Endothelial cell of umbilical vein (primary cell): ENCODE data around the gene ACTN1. TPM values are rescaled to one million over a fixed set of nuclear protein-coding genes. Genes with fewer than 3 reads are reported as not detected.
A peak's percentile ranks its signal among the peaks of the same experiment; 100 is the strongest.

Experiments
- BruUV-seq: library from RNA; stranded (reverse); fragments of 400-500 nt; replicated peaks from 2 replicates; lab custom pipeline; 2021; lab: Mats Ljungman, UMichigan
- CTCF ChIA-PET: fragments of 300-600, 350-600 bp; sonication (Branson Sonifier 250); formaldehyde crosslinking; loops from one replicate; lab custom pipeline; 2021; ENCODE audit warnings: antibody characterized with exemption, inconsistent platforms; lab: Charles Lee
- POLR2A ChIA-PET: fragments of 300-600, 350-600 bp; sonication (Branson Sonifier 250); formaldehyde crosslinking; loops from one replicate; lab custom pipeline; 2021; ENCODE audit warnings: antibody characterized with exemption, inconsistent platforms; lab: Charles Lee
- DNase-seq: peaks from one replicate; pipeline ENCODE4 v3.0.0-alpha.2; 2011; ENCODE audit warnings: low read depth, low spot score
- FAIRE-seq: peaks from 2 replicates; lab custom pipeline; 2011; peaks lifted over from hg19 to GRCh38; lab: Jason Lieb, UNC
- H2AFZ ChIP-seq: 2 replicates; pipeline ENCODE4 v1.6.0; 2012; ENCODE audit warnings: low read depth, low read length, control low read depth, inconsistent platforms
- H3K27ac ChIP-seq: 2 replicates; pipeline ENCODE4 v1.5.1; 2011; ENCODE audit warnings: low read depth, mild to moderate bottlenecking, control low read depth, low read length, moderate library complexity; ENCODE audit not compliant: insufficient read depth
- H3K27me3 ChIP-seq, 2 experiments: 2 replicates each; pipeline versions ENCODE4 v1.6.0 to v1.6.1; 2011; ENCODE audit warnings: low read length in 2 of 2, mixed read lengths in 1 of 2; ENCODE audit not compliant: control insufficient read depth in 2 of 2, insufficient read depth in 2 of 2
- H3K36me3 ChIP-seq, 2 experiments: 2 replicates in 1 of 2; 3 replicates in 1 of 2; pipeline ENCODE4 v1.5.1; 2011; ENCODE audit warnings: low read length in 2 of 2, mild to moderate bottlenecking in 1 of 2, moderate library complexity in 1 of 2; ENCODE audit not compliant: control insufficient read depth in 2 of 2, insufficient read depth in 2 of 2; ENCODE audit errors: extremely low read depth in 1 of 2
- H3K4me1 ChIP-seq: 3 replicates; pipeline ENCODE4 v1.5.1; 2011; ENCODE audit warnings: mild to moderate bottlenecking, low read length; ENCODE audit not compliant: control insufficient read depth, insufficient read depth; ENCODE audit errors: extremely low read depth
- H3K4me2 ChIP-seq: 2 replicates; pipeline ENCODE4 v1.6.1; 2011; ENCODE audit warnings: low read length, control low read depth, mixed read lengths; ENCODE audit not compliant: insufficient read depth
- H3K4me3 ChIP-seq, 3 experiments: fragments of 200-600 bp in 1 of 3; sonication (generic), shearing (Covaris generic) in 1 of 3; replicated peaks in 1 of 3; 2 replicates each; pipeline ENCODE4 v1.5.1; 2011 to 2016; ENCODE audit warnings: control low read depth in 3 of 3, low read length in 3 of 3, mild to moderate bottlenecking in 2 of 3, inconsistent platforms in 1 of 3, low read depth in 1 of 3, moderate library complexity in 1 of 3; ENCODE audit not compliant: insufficient read depth in 1 of 3
- H3K79me2 ChIP-seq: 2 replicates; pipeline ENCODE4 v1.6.0; 2012; ENCODE audit warnings: low read length, inconsistent platforms; ENCODE audit not compliant: control insufficient read depth, insufficient read depth
- H3K9ac ChIP-seq: replicated peaks from 2 replicates; pipeline ENCODE3; 2011; ENCODE audit warnings: low read length, control low read depth; ENCODE audit not compliant: insufficient read depth; ENCODE audit errors: extremely low read depth
- H3K9me1 ChIP-seq: replicated peaks from 3 replicates; pipeline ENCODE4 v1.6.0; 2011; ENCODE audit warnings: mild to moderate bottlenecking, low read length; ENCODE audit not compliant: control insufficient read depth, insufficient read depth; ENCODE audit errors: extremely low read depth
- H3K9me3 ChIP-seq: replicated peaks from 2 replicates; pipeline ENCODE4 v1.5.1; 2012; ENCODE audit warnings: low read length, inconsistent platforms; ENCODE audit not compliant: control insufficient read depth, insufficient read depth
- H4K20me1 ChIP-seq: replicated peaks from 2 replicates; pipeline ENCODE3; 2011; ENCODE audit warnings: mild to moderate bottlenecking, low read length; ENCODE audit not compliant: control insufficient read depth, insufficient read depth; ENCODE audit errors: extremely low read depth
- EZH2 ChIP-seq: IDR thresholded peaks from 2 replicates; pipeline ENCODE4 v1.6.1; 2012; ENCODE audit warnings: borderline replicate concordance, low read depth, mild to moderate bottlenecking, moderate library complexity, low read length, inconsistent platforms; ENCODE audit not compliant: severe bottlenecking
- FOS ChIP-seq: IDR thresholded peaks from 2 replicates; pipeline ENCODE4 v1.6.1; 2011; ENCODE audit warnings: mild to moderate bottlenecking, low read length, moderate library complexity, borderline replicate concordance; ENCODE audit not compliant: insufficient read depth
- GATA2 ChIP-seq: IDR thresholded peaks from 2 replicates; pipeline ENCODE4 v1.7.0; 2011; ENCODE audit warnings: low read depth, mild to moderate bottlenecking, moderate library complexity, mixed read lengths, low read length; ENCODE audit not compliant: insufficient read length, insufficient read depth
- JUN ChIP-seq: IDR thresholded peaks from 2 replicates; pipeline ENCODE4 v1.6.1; 2011; ENCODE audit warnings: borderline replicate concordance, low read depth; ENCODE audit not compliant: insufficient read length, insufficient read depth
- MYC ChIP-seq: IDR thresholded peaks from one replicate; pipeline ENCODE4 v1.6.1; 2011; ENCODE audit warnings: mild to moderate bottlenecking, low read depth, low read length
- POLR2A ChIP-seq: IDR thresholded peaks from 2 replicates; pipeline ENCODE4 v1.6.1; 2012; ENCODE audit warnings: low read depth, mild to moderate bottlenecking, control low read depth, low read length
- POLR2AphosphoS5 ChIP-seq: IDR thresholded peaks from 2 replicates; pipeline ENCODE4 v1.6.1; 2012; ENCODE audit warnings: low read depth, mild to moderate bottlenecking, control low read depth, low read length, moderate library complexity; ENCODE audit not compliant: insufficient read depth
- dilution Hi-C: fragments of 300-500 bp; cut with MboI; formaldehyde crosslinking; loops from one replicate; pipeline ENCODE4 v1.15.0; 2019; ENCODE audit warnings: low sequenced_read_pairs; ENCODE audit not compliant: extremely low pct_ligation_motif_present
- intact Hi-C: fragments of 100-400 bp; cut with micrococcal nuclease; formaldehyde crosslinking; loops from one replicate; pipeline ENCODE4 v1.10.0; 2022
- polyA plus RNA-seq, 4 experiments: library from polyadenylated mRNA; depleted of rRNA in 3 of 4; stranded (reverse) in 3 of 4; unstranded in 1 of 4; fragments of >200 nt; gene quantifications; 2 replicates each; pipeline versions ENCODE4 v1.2.1 to v1.2.3, GENCODE V29; 2011 to 2012; ENCODE audit warnings: missing spikeins in 1 of 4
- total RNA-seq: library from RNA; stranded (reverse); gene quantifications from 2 replicates; pipeline ENCODE4 v1.2.3, GENCODE V29; 2021
- TF ChIP-seq, protein P1 (sequence below): IDR thresholded peaks from 2 replicates; pipeline ENCODE4 v1.6.1; 2011; ENCODE audit not compliant: insufficient read depth, insufficient read length
- TF ChIP-seq, protein P2 (sequence below), 2 donors: IDR thresholded peaks; 1 replicate in 1 of 2; 2 replicates in 1 of 2; pipeline ENCODE4 v1.5.1; 2011; ENCODE audit warnings: low read length in 2 of 2, mild to moderate bottlenecking in 2 of 2, moderate library complexity in 2 of 2, control low read depth in 1 of 2, inconsistent platforms in 1 of 2, low read depth in 1 of 2; ENCODE audit not compliant: insufficient read depth in 1 of 2; ENCODE audit errors: extremely low read depth in 1 of 2

ACTN1 gene
- total and polyA plus RNA-seq, 2 donors (not counting 3 experiments of a cell fraction or from before 2014, with no cell fraction given) = 442 to 463 TPM

DNA sequence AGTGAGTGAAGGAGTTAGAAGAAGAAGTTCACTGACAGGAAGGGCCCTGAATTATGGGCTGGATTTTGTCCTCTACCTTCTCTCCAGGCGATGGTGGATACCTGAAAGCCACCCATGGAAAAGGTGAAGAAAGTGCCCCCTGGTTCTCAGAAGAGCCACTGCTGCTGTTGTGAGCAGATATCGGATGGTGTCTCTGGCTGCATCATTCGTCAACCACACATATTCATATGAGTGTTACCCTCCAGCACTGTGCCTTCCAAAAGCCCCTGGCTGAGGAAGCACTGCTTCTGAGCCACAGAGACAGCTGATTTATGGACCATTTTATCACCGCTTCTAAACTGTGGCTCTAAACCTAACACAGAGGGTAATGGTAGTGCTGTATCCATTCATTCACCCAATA lies 2.0 kb upstream of the ACTN1 start:
- BruUV-seq = no TSS peak
- Histone ChIP-seq H3K79me2 (peaks cover 25% of the 10 kb centered on the region), H3K27me3 (no peaks in the 10 kb centered on the region), H3K9me3 (no peaks in the 10 kb centered on the region), H3K4me2 (peak overlapping the region; percentile 40), H2AFZ (no peak overlapping the region), H3K27ac (peak overlapping the region; percentile 90), H3K9me1 (no peaks in the 10 kb centered on the region), H3K4me3 (no peak overlapping the region), H3K4me1 (peaks cover 35% of the 10 kb centered on the region), H3K9ac (peak overlapping the region; percentile 31), H4K20me1 (no peaks in the 10 kb centered on the region), H3K36me3 (no peaks in the 10 kb centered on the region)
- FAIRE-seq = no peak
- no peak for TF ChIP-seq EZH2
- TF ChIP-seq GATA2 = no peak
- TF ChIP-seq, protein P1, sequence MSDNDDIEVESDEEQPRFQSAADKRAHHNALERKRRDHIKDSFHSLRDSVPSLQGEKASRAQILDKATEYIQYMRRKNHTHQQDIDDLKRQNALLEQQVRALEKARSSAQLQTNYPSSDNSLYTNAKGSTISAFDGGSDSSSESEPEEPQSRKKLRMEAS = no peak
- TF ChIP-seq JUN = no peak
- no peak for TF ChIP-seq POLR2AphosphoS5
- TF ChIP-seq MYC = no peak
- TF ChIP-seq, protein P2, sequence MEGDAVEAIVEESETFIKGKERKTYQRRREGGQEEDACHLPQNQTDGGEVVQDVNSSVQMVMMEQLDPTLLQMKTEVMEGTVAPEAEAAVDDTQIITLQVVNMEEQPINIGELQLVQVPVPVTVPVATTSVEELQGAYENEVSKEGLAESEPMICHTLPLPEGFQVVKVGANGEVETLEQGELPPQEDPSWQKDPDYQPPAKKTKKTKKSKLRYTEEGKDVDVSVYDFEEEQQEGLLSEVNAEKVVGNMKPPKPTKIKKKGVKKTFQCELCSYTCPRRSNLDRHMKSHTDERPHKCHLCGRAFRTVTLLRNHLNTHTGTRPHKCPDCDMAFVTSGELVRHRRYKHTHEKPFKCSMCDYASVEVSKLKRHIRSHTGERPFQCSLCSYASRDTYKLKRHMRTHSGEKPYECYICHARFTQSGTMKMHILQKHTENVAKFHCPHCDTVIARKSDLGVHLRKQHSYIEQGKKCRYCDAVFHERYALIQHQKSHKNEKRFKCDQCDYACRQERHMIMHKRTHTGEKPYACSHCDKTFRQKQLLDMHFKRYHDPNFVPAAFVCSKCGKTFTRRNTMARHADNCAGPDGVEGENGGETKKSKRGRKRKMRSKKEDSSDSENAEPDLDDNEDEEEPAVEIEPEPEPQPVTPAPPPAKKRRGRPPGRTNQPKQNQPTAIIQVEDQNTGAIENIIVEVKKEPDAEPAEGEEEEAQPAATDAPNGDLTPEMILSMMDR (IDR thresholded peaks at IDR 0.05; ENCODE audit: extremely low read depth in 1 of 2, insufficient read depth in 1 of 2, low read depth in 1 of 2, low read length in 2 of 2) = no peak
- no peak for TF ChIP-seq FOS
- TF ChIP-seq POLR2A = no peak
- dilution Hi-C loops (no loop called here), intact Hi-C loops (loop anchor here (1.0 kb wide), 1 partner anchor 24 kb away; no protein-coding TSS in a partner anchor)
- no peak for DNase-seq
- CTCF ChIA-PET = interaction anchor here (0.9 to 2.9 kb wide), 10 partner anchors 9 to 116 kb away, joined by 3 to 16 read pairs (median 3); no protein-coding TSS in a partner anchor
- POLR2A ChIA-PET = interaction anchor here (0.5 kb wide), 1 partner anchor 49 kb away, joined by 7 read pairs; no protein-coding TSS in a partner anchor
